ENCODE results near the gene SLC25A39.

The SLC25A39 gene

GRCh38 chr17:44318077-44318892 is 6.3 kb downstream of the SLC25A39 start:
- H3K4me3 ChIP-seq (ENCODE audit: extremely low read depth, insufficient read depth, low read length, poor library complexity, severe bottlenecking), result no peak overlapping the region
- no peak overlapping the region for H3K27ac ChIP-seq (ENCODE audit: low read depth, low read length, severe bottlenecking)
- H3K9me3 ChIP-seq (ENCODE audit: control insufficient read depth, low read length), result no peaks in the 10 kb centered on the region
- WGBS, 2 experiments (ENCODE audit: insufficient coverage in 2 of 2), result 93 to 96% methylated on average over 12 to 14 of the region's 15 CpGs
- peaks cover 37% of the 10 kb centered on the region for H3K36me3 ChIP-seq (ENCODE audit: control insufficient read depth, insufficient read depth, low read length)
- H3K4me1 ChIP-seq (ENCODE audit: control insufficient read depth, insufficient read depth, low read length, poor library complexity, severe bottlenecking), result peaks cover 6% of the 10 kb centered on the region

GRCh38 chr17:44317545-44317944 is 7.1 kb downstream of the SLC25A39 start:
- H3K27ac ChIP-seq (ENCODE audit: low read depth, low read length, severe bottlenecking), result no peak overlapping the region
- H3K9me3 ChIP-seq (ENCODE audit: control insufficient read depth, low read length), result no peaks in the 10 kb centered on the region
- 91 to 98% methylated on average over 6 of the region's 6 CpGs for WGBS, 2 experiments (ENCODE audit: insufficient coverage in 2 of 2)
- H3K36me3 ChIP-seq (ENCODE audit: control insufficient read depth, insufficient read depth, low read length), result peaks cover 34% of the 10 kb centered on the region
- no peak overlapping the region for H3K4me3 ChIP-seq (ENCODE audit: extremely low read depth, insufficient read depth, low read length, poor library complexity, severe bottlenecking)
- peaks cover 6% of the 10 kb centered on the region for H3K4me1 ChIP-seq (ENCODE audit: control insufficient read depth, insufficient read depth, low read length, poor library complexity, severe bottlenecking)

- no peak overlapping the region for H3K27ac ChIP-seq (ENCODE audit: low read depth, low read length, severe bottlenecking)
These were observed 8.6 kb downstream of the SLC25A39 start for GRCh38 chr17:44315760-44316731.

GRCh38 chr17:44314869-44315661 is 9.6 kb downstream of the SLC25A39 start:
- peak overlapping the region; percentile 26 for H3K4me3 ChIP-seq (ENCODE audit: extremely low read depth, insufficient read depth, low read length, poor library complexity, severe bottlenecking)
- H3K36me3 ChIP-seq (ENCODE audit: control insufficient read depth, insufficient read depth, low read length), result peaks cover 12% of the 10 kb centered on the region
- no peak overlapping the region for H3K27ac ChIP-seq (ENCODE audit: low read depth, low read length, severe bottlenecking)
- 1 to 3% methylated on average over 52 to 57 of the region's 81 CpGs for WGBS, 2 experiments (ENCODE audit: insufficient coverage in 2 of 2)
- no peaks in the 10 kb centered on the region for H3K9me3 ChIP-seq (ENCODE audit: control insufficient read depth, low read length)
- peaks cover 6% of the 10 kb centered on the region for H3K4me1 ChIP-seq (ENCODE audit: control insufficient read depth, insufficient read depth, low read length, poor library complexity, severe bottlenecking)

More at GRCh38 chr17:44315760-44316731, 8.6 kb downstream of the SLC25A39 start:
- H3K36me3 ChIP-seq (ENCODE audit: control insufficient read depth, insufficient read depth, low read length), result peaks cover 21% of the 10 kb centered on the region
- peaks cover 6% of the 10 kb centered on the region for H3K4me1 ChIP-seq (ENCODE audit: control insufficient read depth, insufficient read depth, low read length, poor library complexity, severe bottlenecking)
- H3K4me3 ChIP-seq (ENCODE audit: extremely low read depth, insufficient read depth, low read length, poor library complexity, severe bottlenecking), result peak overlapping the region; percentile 26
- no peaks in the 10 kb centered on the region for H3K9me3 ChIP-seq (ENCODE audit: control insufficient read depth, low read length)
- 9 to 12% methylated on average over 37 to 38 of the region's 38 CpGs for WGBS, 2 experiments (ENCODE audit: insufficient coverage in 2 of 2)

GRCh38 chr17:44314524-44314868 is 10.1 kb downstream of the SLC25A39 start:
- no peak overlapping the region for H3K4me3 ChIP-seq (ENCODE audit: extremely low read depth, insufficient read depth, low read length, poor library complexity, severe bottlenecking)
- H3K27ac ChIP-seq (ENCODE audit: low read depth, low read length, severe bottlenecking), result no peak overlapping the region
- no peaks in the 10 kb centered on the region for H3K9me3 ChIP-seq (ENCODE audit: control insufficient read depth, low read length)
- 74% methylated on average over 6 of the region's 11 CpGs; no CpG with 5 or more reads in 1 of the 2 experiments for WGBS, 2 experiments (ENCODE audit: insufficient coverage in 2 of 2)
- H3K36me3 ChIP-seq (ENCODE audit: control insufficient read depth, insufficient read depth, low read length), result peaks cover 6% of the 10 kb centered on the region
- peaks cover 6% of the 10 kb centered on the region for H3K4me1 ChIP-seq (ENCODE audit: control insufficient read depth, insufficient read depth, low read length, poor library complexity, severe bottlenecking)

- WGBS, 2 experiments (ENCODE audit: insufficient coverage in 2 of 2), result 100% methylated on average over 1 to 2 of the region's 7 CpGs
- Histone ChIP-seq H3K27ac (ENCODE audit: low read depth, low read length, severe bottlenecking) (no peak overlapping the region), H3K4me3 (ENCODE audit: extremely low read depth, insufficient read depth, low read length, poor library complexity, severe bottlenecking) (no peak overlapping the region), H3K9me3 (ENCODE audit: control insufficient read depth, low read length) (no peaks in the 10 kb centered on the region), H3K4me1 (ENCODE audit: control insufficient read depth, insufficient read depth, low read length, poor library complexity, severe bottlenecking) (peaks cover 6% of the 10 kb centered on the region), H3K36me3 (ENCODE audit: control insufficient read depth, insufficient read depth, low read length) (peaks cover 2% of the 10 kb centered on the region)
These were observed 10.6 kb downstream of the SLC25A39 start for GRCh38 chr17:44314031-44314430.

- Histone ChIP-seq H3K27ac (ENCODE audit: low read depth, low read length, severe bottlenecking) (no peak overlapping the region), H3K4me1 (ENCODE audit: control insufficient read depth, insufficient read depth, low read length, poor library complexity, severe bottlenecking) (peaks cover 9% of the 10 kb centered on the region), H3K9me3 (ENCODE audit: control insufficient read depth, low read length) (no peaks in the 10 kb centered on the region), H3K4me3 (ENCODE audit: extremely low read depth, insufficient read depth, low read length, poor library complexity, severe bottlenecking) (no peak overlapping the region), H3K36me3 (ENCODE audit: control insufficient read depth, insufficient read depth, low read length) (no peaks in the 10 kb centered on the region)
- 65 to 74% methylated on average over 5 to 12 of the region's 17 CpGs for WGBS, 2 experiments (ENCODE audit: insufficient coverage in 2 of 2)
These were observed 12.1 kb downstream of the SLC25A39 start for GRCh38 chr17:44312396-44313104.

- Histone ChIP-seq H3K27ac (ENCODE audit: low read depth, low read length, severe bottlenecking) (no peak overlapping the region), H3K36me3 (ENCODE audit: control insufficient read depth, insufficient read depth, low read length) (no peaks in the 10 kb centered on the region), H3K4me1 (ENCODE audit: control insufficient read depth, insufficient read depth, low read length, poor library complexity, severe bottlenecking) (peaks cover 12% of the 10 kb centered on the region), H3K4me3 (ENCODE audit: extremely low read depth, insufficient read depth, low read length, poor library complexity, severe bottlenecking) (no peak overlapping the region), H3K9me3 (ENCODE audit: control insufficient read depth, low read length) (no peaks in the 10 kb centered on the region)
- 74 to 82% methylated on average over 2 of the region's 5 CpGs for WGBS, 2 experiments (ENCODE audit: insufficient coverage in 2 of 2)
These were observed 13.0 kb downstream of the SLC25A39 start for GRCh38 chr17:44311562-44312181.

- Histone ChIP-seq H3K4me1 (ENCODE audit: control insufficient read depth, insufficient read depth, low read length, poor library complexity, severe bottlenecking) (peaks cover 6% of the 10 kb centered on the region), H3K4me3 (ENCODE audit: extremely low read depth, insufficient read depth, low read length, poor library complexity, severe bottlenecking) (no peak overlapping the region), H3K27ac (ENCODE audit: low read depth, low read length, severe bottlenecking) (no peak overlapping the region), H3K9me3 (ENCODE audit: control insufficient read depth, low read length) (no peaks in the 10 kb centered on the region), H3K36me3 (ENCODE audit: control insufficient read depth, insufficient read depth, low read length) (no peaks in the 10 kb centered on the region)
- 71 to 78% methylated on average over 9 of the region's 10 CpGs for WGBS, 2 experiments (ENCODE audit: insufficient coverage in 2 of 2)
These were observed 13.8 kb downstream of the SLC25A39 start for GRCh38 chr17:44310609-44311376.
